Nephron progenitor cell (in vitro differentiated cells): ENCODE results near the gene ATP10A.

Experiments
- DNase-seq: peaks from one replicate; pipeline ENCODE4 v3.0.0; 2021
- H3K27ac Mint-ChIP-seq: 2 replicates; pipeline ENCODE4 v1.8.0; 2021; ENCODE audit warnings: mild to moderate bottlenecking, moderate library complexity, mixed read lengths
- H3K27me3 Mint-ChIP-seq: 2 replicates; pipeline ENCODE4 v1.8.0; 2021; ENCODE audit warnings: mild to moderate bottlenecking, low read depth, mixed read lengths; ENCODE audit not compliant: poor library complexity
- H3K36me3 Mint-ChIP-seq: 2 replicates; pipeline ENCODE4 v1.8.0; 2021; ENCODE audit warnings: low read depth, mixed read lengths
- H3K4me1 Mint-ChIP-seq: 2 replicates; pipeline ENCODE4 v1.8.0; 2021; ENCODE audit warnings: mixed read lengths
- H3K4me3 Mint-ChIP-seq: 2 replicates; pipeline ENCODE4 v1.8.0; 2021; ENCODE audit warnings: mild to moderate bottlenecking, moderate library complexity, mixed read lengths
- H3K9me3 Mint-ChIP-seq: 2 replicates; pipeline ENCODE4 v1.8.0; 2021; ENCODE audit warnings: mild to moderate bottlenecking, moderate library complexity, mixed read lengths
- CTCF ChIP-seq: fragments of 200-600 bp; sonication (generic); IDR thresholded peaks from 2 replicates; pipeline ENCODE4 v1.5.0; 2021; ENCODE audit warnings: antibody characterized with exemption

ATP10A gene

GRCh38 chr15:25899870-25900269 is 36.7 kb upstream of the ATP10A start:
- Mint-ChIP-seq H3K36me3 (no peaks in the 10 kb centered on the region), H3K4me3 (no peak overlapping the region), H3K27me3 (no peaks in the 10 kb centered on the region), H3K9me3 (no peaks in the 10 kb centered on the region), H3K4me1 (peaks cover 31% of the 10 kb centered on the region), H3K27ac (no peak overlapping the region)
- no peak for TF ChIP-seq CTCF
- DNase-seq: no peak

GRCh38 chr15:25897658-25898057 is 34.5 kb upstream of the ATP10A start:
- Mint-ChIP-seq H3K9me3 (peaks cover 4% of the 10 kb centered on the region), H3K4me1 (peaks cover 16% of the 10 kb centered on the region), H3K27me3 (peaks cover 3% of the 10 kb centered on the region), H3K4me3 (no peak overlapping the region), H3K36me3 (no peaks in the 10 kb centered on the region), H3K27ac (no peak overlapping the region)
- no peak for TF ChIP-seq CTCF
- no peak for DNase-seq

GRCh38 chr15:25894371-25894902 is 31.3 kb upstream of the ATP10A start:
- H3K27ac Mint-ChIP-seq: no peak overlapping the region
- H3K4me1 Mint-ChIP-seq: no peaks in the 10 kb centered on the region
- no peaks in the 10 kb centered on the region for H3K36me3 Mint-ChIP-seq
- H3K27me3 Mint-ChIP-seq: peaks cover 3% of the 10 kb centered on the region
- H3K4me3 Mint-ChIP-seq: no peak overlapping the region
- H3K9me3 Mint-ChIP-seq: peaks cover 4% of the 10 kb centered on the region
- DNase-seq: no peak
- no peak for TF ChIP-seq CTCF

GRCh38 chr15:25893596-25893995 is 30.5 kb upstream of the ATP10A start:
- Mint-ChIP-seq H3K27ac (no peak overlapping the region), H3K9me3 (peaks cover 4% of the 10 kb centered on the region), H3K36me3 (no peaks in the 10 kb centered on the region), H3K4me1 (no peaks in the 10 kb centered on the region), H3K27me3 (peaks cover 3% of the 10 kb centered on the region), H3K4me3 (no peak overlapping the region)
- TF ChIP-seq CTCF: no peak
- DNase-seq: no peak

GRCh38 chr15:25892126-25892525 is 29.0 kb upstream of the ATP10A start:
- Mint-ChIP-seq H3K9me3 (peaks cover 4% of the 10 kb centered on the region), H3K4me3 (no peak overlapping the region), H3K27me3 (peaks cover 3% of the 10 kb centered on the region), H3K4me1 (no peaks in the 10 kb centered on the region), H3K36me3 (no peaks in the 10 kb centered on the region), H3K27ac (no peak overlapping the region)
- TF ChIP-seq CTCF: no peak
- DNase-seq: no peak

- H3K4me1 Mint-ChIP-seq: no peaks in the 10 kb centered on the region
- no peak for DNase-seq
- peaks cover 4% of the 10 kb centered on the region for H3K9me3 Mint-ChIP-seq
- H3K27ac Mint-ChIP-seq: no peak overlapping the region
- no peaks in the 10 kb centered on the region for H3K36me3 Mint-ChIP-seq
- H3K27me3 Mint-ChIP-seq: peaks cover 3% of the 10 kb centered on the region
- no peak overlapping the region for H3K4me3 Mint-ChIP-seq
- no peak for TF ChIP-seq CTCF
These were observed 28.0 kb upstream of the ATP10A start for GRCh38 chr15:25891081-25891480.
